ENCODE data around the gene MARK4. TPM values are rescaled to one million over a fixed set of nuclear protein-coding genes. Genes with fewer than 3 reads are reported as not detected.

MARK4 gene
- total RNA-seq, 1 experiment from 2014 or later: 37.7 TPM

- Histone ChIP-seq H3K79me2 (ENCODE audit: insufficient read depth, low read length) (no peaks in the 10 kb centered on the region), H3K9me3 (ENCODE audit: control insufficient read depth in 1 of 2, insufficient read depth in 1 of 2, low read depth in 1 of 2, low read length in 2 of 2) (no peaks in the 10 kb centered on the region), H3K27ac (ENCODE audit: low read depth, low read length) (no peak overlapping the region), H3K4me2 (ENCODE audit: low read length) (no peak overlapping the region), H3K4me3 (replicated peaks in 1 of 2; ENCODE audit: low read depth in 1 of 2, low read length in 2 of 2) (no peak overlapping the region), H3K9me2 (ENCODE audit: insufficient read depth) (no peaks in the 10 kb centered on the region), H3K36me3 (ENCODE audit: control insufficient read depth in 1 of 2, insufficient read depth in 2 of 2, low read length in 2 of 2) (no peaks in the 10 kb centered on the region), H3K4me1 (ENCODE audit: control insufficient read depth in 1 of 2, insufficient read depth in 2 of 2, low read length in 2 of 2) (peaks cover 0 to 5% of the 10 kb centered on the region in 2 experiments; a peak in 1 of 4 replicates), H4K20me1 (ENCODE audit: insufficient read depth) (no peaks in the 10 kb centered on the region), H2AFZ (ENCODE audit: low read depth, low read length, poor library complexity, severe bottlenecking) (no peak overlapping the region), H3K9ac (ENCODE audit: low read length) (no peak overlapping the region), H3K27me3 (ENCODE audit: insufficient read depth, low read length) (no peaks in the 10 kb centered on the region)
- BruUV-seq (replicated peaks): no TSS peak
- ChIA-PET CTCF (no interaction called here), RAD21 (ENCODE audit: low non-redundant PET in 1 of 2, low total read pairs in 2 of 2, uncharacterized antibody in 2 of 2, unreplicated experiment in 2 of 2) (no interaction called here), POLR2A (no interaction called here)
- intact Hi-C loops (cut with micrococcal nuclease): no loop called here
- ATAC-seq: no peak
- DNase-seq (ENCODE audit: low read depth, low spot score): no peak
- TF ChIP-seq CTCF (IDR thresholded peaks at IDR 0.05 in 2 of 3, conservative IDR thresholded peaks at IDR 0.05 in 1 of 3; ENCODE audit: borderline replicate concordance in 1 of 3, insufficient read depth in 1 of 3, low read depth in 2 of 3, low read length in 2 of 3): no peak
- TF ChIP-seq SRF (IDR thresholded peaks at IDR 0.05; ENCODE audit: low read depth): no peak
- TF ChIP-seq ZNF274 (IDR thresholded peaks at IDR 0.05; ENCODE audit: low read depth, low read length): no peak
- no peak for TF ChIP-seq POLR2A (IDR thresholded peaks at IDR 0.05; ENCODE audit: borderline replicate concordance, extremely low read depth, insufficient read depth, insufficient read length)
- no peak for TF ChIP-seq ZFX (IDR thresholded peaks at IDR 0.05)
- no peak for TF ChIP-seq POLR2AphosphoS5 (IDR thresholded peaks at IDR 0.05; ENCODE audit: low read depth, low read length)
- TF ChIP-seq EZH2 (IDR thresholded peaks at IDR 0.05): no peak
- no peak for TF ChIP-seq ELF1 (IDR thresholded peaks at IDR 0.05; ENCODE audit: borderline replicate concordance, low read depth)
- no peak for TF ChIP-seq CEBPB (IDR thresholded peaks at IDR 0.05; ENCODE audit: low read depth)
- TF ChIP-seq SIN3A (IDR thresholded peaks at IDR 0.05; ENCODE audit: low read depth): no peak
- no peak for TF ChIP-seq SP1 (IDR thresholded peaks at IDR 0.05; ENCODE audit: low read depth)
- TF ChIP-seq EZH2phosphoT487 (IDR thresholded peaks at IDR 0.05; ENCODE audit: borderline replicate concordance): no peak
- TF ChIP-seq EGR1 (IDR thresholded peaks at IDR 0.05; ENCODE audit: low read depth): no peak
- TF ChIP-seq ATF3 (IDR thresholded peaks at IDR 0.05): no peak
- no peak for TF ChIP-seq REST (IDR thresholded peaks at IDR 0.05; ENCODE audit: low read depth)
- no peak for TF ChIP-seq YY1 (IDR thresholded peaks at IDR 0.05; ENCODE audit: extremely low read depth, insufficient replicate concordance, low read depth, low read length)
- no peak for TF ChIP-seq CBX3 (IDR thresholded peaks at IDR 0.05; ENCODE audit: low read depth)
- TF ChIP-seq MAX (IDR thresholded peaks at IDR 0.05): no peak
- no peak for TF ChIP-seq RAD21 (IDR thresholded peaks at IDR 0.05; ENCODE audit: low read depth)
These were observed 19.2 kb upstream of the MARK4 start for GRCh38 chr19:45231891-45232290.
